ENCODE measurements around the gene SPDYE17.
"Not testable (repeated sequence)": the region's sequence is repeated elsewhere in the genome, so short reads cannot be mapped to it uniquely, and the experiment has no call there.

DNA sequence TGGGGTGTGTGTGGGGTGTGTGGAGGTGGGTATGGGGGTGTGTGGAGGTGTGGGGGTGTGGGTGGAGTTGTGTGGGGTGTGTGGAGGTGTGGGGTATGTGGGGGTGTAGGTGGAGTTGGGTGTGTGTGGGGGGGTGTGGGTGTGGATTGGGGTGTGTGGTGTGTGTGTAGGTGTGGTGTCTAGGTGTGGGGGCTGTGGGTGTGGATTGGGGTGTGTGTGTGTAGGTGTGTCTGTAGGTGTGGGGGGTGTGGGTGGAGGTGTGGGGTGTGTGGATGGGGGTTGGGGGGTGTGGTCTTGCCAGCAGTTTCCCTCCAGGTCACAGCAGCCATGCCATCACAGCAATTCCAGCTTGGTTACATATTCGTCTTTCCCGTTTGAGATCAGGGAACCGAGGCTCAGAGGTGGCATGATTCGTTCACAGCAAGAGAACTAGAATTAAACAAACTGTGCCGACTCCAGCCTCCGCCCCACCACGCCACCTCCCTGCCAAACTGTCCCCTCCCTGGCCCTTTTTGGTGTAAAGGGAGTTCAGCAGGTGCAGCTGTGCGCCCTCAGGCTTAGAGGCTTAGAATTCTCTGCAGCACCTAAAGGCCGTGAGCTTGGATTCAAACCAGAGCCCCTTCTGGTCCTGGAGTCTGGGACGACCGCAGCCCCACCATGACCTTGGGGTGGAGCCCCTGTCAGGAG lies 33.3 kb downstream of the SPDYE17 start:
- not testable (repeated sequence) for TF ChIP-seq POLR2AphosphoS5 (IDR thresholded peaks at IDR 0.05); EP300 (conservative IDR thresholded peaks at IDR 0.05; ENCODE audit: poor library complexity, severe bottlenecking); RAD21 (conservative IDR thresholded peaks at IDR 0.05); EZH2 (IDR thresholded peaks at IDR 0.05; ENCODE audit: borderline replicate concordance, insufficient read depth, low read length, poor library complexity, severe bottlenecking); MXI1 (conservative IDR thresholded peaks at IDR 0.05; ENCODE audit: poor library complexity, severe bottlenecking)
- TF ChIP-seq, protein P1, sequence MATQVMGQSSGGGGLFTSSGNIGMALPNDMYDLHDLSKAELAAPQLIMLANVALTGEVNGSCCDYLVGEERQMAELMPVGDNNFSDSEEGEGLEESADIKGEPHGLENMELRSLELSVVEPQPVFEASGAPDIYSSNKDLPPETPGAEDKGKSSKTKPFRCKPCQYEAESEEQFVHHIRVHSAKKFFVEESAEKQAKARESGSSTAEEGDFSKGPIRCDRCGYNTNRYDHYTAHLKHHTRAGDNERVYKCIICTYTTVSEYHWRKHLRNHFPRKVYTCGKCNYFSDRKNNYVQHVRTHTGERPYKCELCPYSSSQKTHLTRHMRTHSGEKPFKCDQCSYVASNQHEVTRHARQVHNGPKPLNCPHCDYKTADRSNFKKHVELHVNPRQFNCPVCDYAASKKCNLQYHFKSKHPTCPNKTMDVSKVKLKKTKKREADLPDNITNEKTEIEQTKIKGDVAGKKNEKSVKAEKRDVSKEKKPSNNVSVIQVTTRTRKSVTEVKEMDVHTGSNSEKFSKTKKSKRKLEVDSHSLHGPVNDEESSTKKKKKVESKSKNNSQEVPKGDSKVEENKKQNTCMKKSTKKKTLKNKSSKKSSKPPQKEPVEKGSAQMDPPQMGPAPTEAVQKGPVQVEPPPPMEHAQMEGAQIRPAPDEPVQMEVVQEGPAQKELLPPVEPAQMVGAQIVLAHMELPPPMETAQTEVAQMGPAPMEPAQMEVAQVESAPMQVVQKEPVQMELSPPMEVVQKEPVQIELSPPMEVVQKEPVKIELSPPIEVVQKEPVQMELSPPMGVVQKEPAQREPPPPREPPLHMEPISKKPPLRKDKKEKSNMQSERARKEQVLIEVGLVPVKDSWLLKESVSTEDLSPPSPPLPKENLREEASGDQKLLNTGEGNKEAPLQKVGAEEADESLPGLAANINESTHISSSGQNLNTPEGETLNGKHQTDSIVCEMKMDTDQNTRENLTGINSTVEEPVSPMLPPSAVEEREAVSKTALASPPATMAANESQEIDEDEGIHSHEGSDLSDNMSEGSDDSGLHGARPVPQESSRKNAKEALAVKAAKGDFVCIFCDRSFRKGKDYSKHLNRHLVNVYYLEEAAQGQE (IDR thresholded peaks at IDR 0.05; ENCODE audit: borderline replicate concordance), result not testable (repeated sequence)
- TF ChIP-seq, protein P2, sequence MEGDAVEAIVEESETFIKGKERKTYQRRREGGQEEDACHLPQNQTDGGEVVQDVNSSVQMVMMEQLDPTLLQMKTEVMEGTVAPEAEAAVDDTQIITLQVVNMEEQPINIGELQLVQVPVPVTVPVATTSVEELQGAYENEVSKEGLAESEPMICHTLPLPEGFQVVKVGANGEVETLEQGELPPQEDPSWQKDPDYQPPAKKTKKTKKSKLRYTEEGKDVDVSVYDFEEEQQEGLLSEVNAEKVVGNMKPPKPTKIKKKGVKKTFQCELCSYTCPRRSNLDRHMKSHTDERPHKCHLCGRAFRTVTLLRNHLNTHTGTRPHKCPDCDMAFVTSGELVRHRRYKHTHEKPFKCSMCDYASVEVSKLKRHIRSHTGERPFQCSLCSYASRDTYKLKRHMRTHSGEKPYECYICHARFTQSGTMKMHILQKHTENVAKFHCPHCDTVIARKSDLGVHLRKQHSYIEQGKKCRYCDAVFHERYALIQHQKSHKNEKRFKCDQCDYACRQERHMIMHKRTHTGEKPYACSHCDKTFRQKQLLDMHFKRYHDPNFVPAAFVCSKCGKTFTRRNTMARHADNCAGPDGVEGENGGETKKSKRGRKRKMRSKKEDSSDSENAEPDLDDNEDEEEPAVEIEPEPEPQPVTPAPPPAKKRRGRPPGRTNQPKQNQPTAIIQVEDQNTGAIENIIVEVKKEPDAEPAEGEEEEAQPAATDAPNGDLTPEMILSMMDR (IDR thresholded peaks at IDR 0.05; ENCODE audit: poor library complexity, severe bottlenecking), result not testable (repeated sequence)
